ENCODE measurements around the gene PCSK1. TPM values are rescaled to one million over a fixed set of nuclear protein-coding genes. Genes with fewer than 3 reads are reported as not detected.
A peak's percentile ranks its signal among the peaks of the same experiment; 100 is the strongest.

Gene PCSK1
- polyA plus RNA-seq, 2 of the 4 experiments (the other 2 are of a cell fraction): 0.14 to 0.17 TPM

- peak; percentile 59; the same call in 1 of the 2 replicates for TF ChIP-seq FOSL2 (IDR thresholded peaks at IDR 0.05)
- TF ChIP-seq FOSL2 (CRISPR knock-in tag; IDR thresholded peaks at IDR 0.05): peak; percentile 64; the same call in 1 of the 2 replicates
- no peak for TF ChIP-seq HOXA7 (CRISPR knock-in tag; IDR thresholded peaks at IDR 0.05)
- TF ChIP-seq MAFK (IDR thresholded peaks at IDR 0.05; ENCODE audit: partially characterized antibody): peak; percentile 16
- TF ChIP-seq, protein P1, sequence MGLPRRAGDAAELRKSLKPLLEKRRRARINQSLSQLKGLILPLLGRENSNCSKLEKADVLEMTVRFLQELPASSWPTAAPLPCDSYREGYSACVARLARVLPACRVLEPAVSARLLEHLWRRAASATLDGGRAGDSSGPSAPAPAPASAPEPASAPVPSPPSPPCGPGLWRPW (IDR thresholded peaks at IDR 0.05): no peak
- TF ChIP-seq GATA3 (IDR thresholded peaks at IDR 0.05; ENCODE audit: borderline replicate concordance): no peak
These were observed 24.8 kb downstream of the PCSK1 start (continued) for GRCh38 chr5:96408210-96408777.

GRCh38 chr5:96407436-96407835 is 25.6 kb downstream of the PCSK1 start:
- ATAC-seq: no peak
- FAIRE-seq: no peak
- DNase-seq (ENCODE audit: low read depth in 1 of 2, low spot score in 1 of 2): no peak
- CTCF ChIA-PET: interaction anchor here (1.0 to 1.8 kb wide), 2 partner anchors 62 to 72 kb away, joined by 3 to 4 read pairs; no protein-coding TSS in a partner anchor
- TF ChIP-seq ELK1 (IDR thresholded peaks at IDR 0.05; ENCODE audit: low read depth, low read length) (no peak), FOSB (CRISPR knock-in tag; IDR thresholded peaks at IDR 0.05) (no peak), RARB (CRISPR knock-in tag; IDR thresholded peaks at IDR 0.05) (no peak), POLR2A (IDR thresholded peaks at IDR 0.05; ENCODE audit: low read length) (no peak), SREBF2 (IDR thresholded peaks at IDR 0.05) (no peak), CHD4 (IDR thresholded peaks at IDR 0.05; ENCODE audit: borderline replicate concordance) (no peak)
- TF ChIP-seq, protein P2, sequence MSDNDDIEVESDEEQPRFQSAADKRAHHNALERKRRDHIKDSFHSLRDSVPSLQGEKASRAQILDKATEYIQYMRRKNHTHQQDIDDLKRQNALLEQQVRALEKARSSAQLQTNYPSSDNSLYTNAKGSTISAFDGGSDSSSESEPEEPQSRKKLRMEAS (IDR thresholded peaks at IDR 0.05): no peak
- peak overlapping the region; percentile 32 to 71; a peak in 4 of 6 replicates for H3K27ac ChIP-seq
- H3K9me3 ChIP-seq: no peaks in the 10 kb centered on the region
- POLR2A ChIA-PET: no interaction called here
- H3K4me3 ChIP-seq: no peak overlapping the region
- peak overlapping the region; percentile 41 for H3K4me2 ChIP-seq
- H3K4me1 ChIP-seq: peaks cover 28% of the 10 kb centered on the region

GRCh38 chr5:96404191-96404867 is 28.7 kb downstream of the PCSK1 start:
- Histone ChIP-seq H3K27ac (no peak overlapping the region), H3K4me2 (no peak overlapping the region), H3K9me3 (no peaks in the 10 kb centered on the region), H3K4me3 (no peak overlapping the region), H3K4me1 (peaks cover 22% of the 10 kb centered on the region)
- ATAC-seq (no peak), FAIRE-seq (no peak), DNase-seq (ENCODE audit: low read depth in 1 of 2, low spot score in 1 of 2) (no peak)
- 53% methylated on average over 3 of the region's 3 CpGs for WGBS (ENCODE audit: missing lambda C conversion rate)
- ChIA-PET CTCF (no interaction called here), POLR2A (no interaction called here)
- no peak for TF ChIP-seq ZC3H11A (IDR thresholded peaks at IDR 0.05)
- TF ChIP-seq CBX8 (IDR thresholded peaks at IDR 0.05): no peak
- TF ChIP-seq TP53 (CRISPR knock-in tag; IDR thresholded peaks at IDR 0.05): no peak
- no peak for TF ChIP-seq KDM5A (IDR thresholded peaks at IDR 0.05)
- no peak for TF ChIP-seq MAFK (IDR thresholded peaks at IDR 0.05; ENCODE audit: partially characterized antibody)
- TF ChIP-seq POLR2AphosphoS2 (conservative IDR thresholded peaks at IDR 0.05; ENCODE audit: low read length): no peak
- TF ChIP-seq SREBF2 (IDR thresholded peaks at IDR 0.05): no peak
- TF ChIP-seq MYC (IDR thresholded peaks at IDR 0.05; ENCODE audit: borderline replicate concordance, low read length): no peak
- TF ChIP-seq ZSCAN20 (CRISPR knock-in tag; IDR thresholded peaks at IDR 0.05): no peak
- no peak for TF ChIP-seq MAZ (IDR thresholded peaks at IDR 0.05; ENCODE audit: borderline replicate concordance, low read depth, low read length)
- no peak for TF ChIP-seq USF2 (IDR thresholded peaks at IDR 0.05)
- no peak for TF ChIP-seq GATA3 (IDR thresholded peaks at IDR 0.05; ENCODE audit: borderline replicate concordance)
- TF ChIP-seq RARB (CRISPR knock-in tag; IDR thresholded peaks at IDR 0.05): no peak
- TF ChIP-seq CBX2 (IDR thresholded peaks at IDR 0.05; ENCODE audit: borderline replicate concordance, low read depth): no peak
- no peak for TF ChIP-seq RCOR1 (IDR thresholded peaks at IDR 0.05; ENCODE audit: low read depth, low read length)
- TF ChIP-seq RNF2 (IDR thresholded peaks at IDR 0.05; ENCODE audit: borderline replicate concordance, low read depth): no peak
- TF ChIP-seq, protein P3, sequence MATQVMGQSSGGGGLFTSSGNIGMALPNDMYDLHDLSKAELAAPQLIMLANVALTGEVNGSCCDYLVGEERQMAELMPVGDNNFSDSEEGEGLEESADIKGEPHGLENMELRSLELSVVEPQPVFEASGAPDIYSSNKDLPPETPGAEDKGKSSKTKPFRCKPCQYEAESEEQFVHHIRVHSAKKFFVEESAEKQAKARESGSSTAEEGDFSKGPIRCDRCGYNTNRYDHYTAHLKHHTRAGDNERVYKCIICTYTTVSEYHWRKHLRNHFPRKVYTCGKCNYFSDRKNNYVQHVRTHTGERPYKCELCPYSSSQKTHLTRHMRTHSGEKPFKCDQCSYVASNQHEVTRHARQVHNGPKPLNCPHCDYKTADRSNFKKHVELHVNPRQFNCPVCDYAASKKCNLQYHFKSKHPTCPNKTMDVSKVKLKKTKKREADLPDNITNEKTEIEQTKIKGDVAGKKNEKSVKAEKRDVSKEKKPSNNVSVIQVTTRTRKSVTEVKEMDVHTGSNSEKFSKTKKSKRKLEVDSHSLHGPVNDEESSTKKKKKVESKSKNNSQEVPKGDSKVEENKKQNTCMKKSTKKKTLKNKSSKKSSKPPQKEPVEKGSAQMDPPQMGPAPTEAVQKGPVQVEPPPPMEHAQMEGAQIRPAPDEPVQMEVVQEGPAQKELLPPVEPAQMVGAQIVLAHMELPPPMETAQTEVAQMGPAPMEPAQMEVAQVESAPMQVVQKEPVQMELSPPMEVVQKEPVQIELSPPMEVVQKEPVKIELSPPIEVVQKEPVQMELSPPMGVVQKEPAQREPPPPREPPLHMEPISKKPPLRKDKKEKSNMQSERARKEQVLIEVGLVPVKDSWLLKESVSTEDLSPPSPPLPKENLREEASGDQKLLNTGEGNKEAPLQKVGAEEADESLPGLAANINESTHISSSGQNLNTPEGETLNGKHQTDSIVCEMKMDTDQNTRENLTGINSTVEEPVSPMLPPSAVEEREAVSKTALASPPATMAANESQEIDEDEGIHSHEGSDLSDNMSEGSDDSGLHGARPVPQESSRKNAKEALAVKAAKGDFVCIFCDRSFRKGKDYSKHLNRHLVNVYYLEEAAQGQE (IDR thresholded peaks at IDR 0.05): no peak
- no peak for TF ChIP-seq RAD21 (conservative IDR thresholded peaks at IDR 0.05 in 1 of 2, IDR thresholded peaks at IDR 0.05 in 1 of 2)
- TF ChIP-seq E2F6 (IDR thresholded peaks at IDR 0.05; ENCODE audit: borderline replicate concordance, low read depth): no peak
